BJ (cell line): Measurements from ENCODE around the gene DNAAF8. TPM values are rescaled to one million over a fixed set of nuclear protein-coding genes. Genes with fewer than 3 reads are reported as not detected.

Experiments used
- CTCF ChIA-PET: fragments of 350-600 bp; formaldehyde crosslinking; extraction: SDS; loops from one replicate; lab custom pipeline; 2021; ENCODE audit warnings: antibody characterized with exemption, inconsistent platforms; lab: Yijun Ruan, JAX
- POLR2A ChIA-PET: fragments of 300-600 bp; sonication (Branson Sonifier 250); formaldehyde crosslinking; extraction: SDS; loops from one replicate; lab custom pipeline; 2021; ENCODE audit warnings: antibody characterized with exemption; lab: Charles Lee
- DNase-seq: peaks from one replicate; pipeline ENCODE4 v3.0.0-alpha.2; 2011; ENCODE audit warnings: low read depth
- H3K27me3 ChIP-seq: 2 replicates; pipeline ENCODE4 v1.6.0; 2011; ENCODE audit warnings: low read length; ENCODE audit not compliant: control insufficient read depth, insufficient read depth
- H3K36me3 ChIP-seq: 2 replicates; pipeline ENCODE4 v1.5.1; 2011; ENCODE audit warnings: low read length; ENCODE audit not compliant: control insufficient read depth, insufficient read depth
- H3K4me3 ChIP-seq: 2 replicates; pipeline ENCODE4 v1.5.1; 2011; ENCODE audit warnings: low read depth, mild to moderate bottlenecking, control low read depth, low read length
- CTCF ChIP-seq: IDR thresholded peaks from 2 replicates; pipeline ENCODE4 v1.5.1; 2011; ENCODE audit warnings: low read depth, mild to moderate bottlenecking, control low read depth, inconsistent platforms, low read length, moderate library complexity; ENCODE audit not compliant: insufficient read depth
- polyA plus RNA-seq: library from polyadenylated mRNA; depleted of rRNA; stranded (reverse); fragments of >200 nt; gene quantifications from 2 replicates; pipeline ENCODE4 v1.2.3, GENCODE V29; 2011

The DNAAF8 gene
- polyA plus RNA-seq, 1 experiment, result 2.2 TPM

GRCh38 chr16:4726616-4727015 is 7.7 kb upstream of the DNAAF8 start:
- no peak for DNase-seq
- H3K27me3 ChIP-seq, result no peaks in the 10 kb centered on the region
- POLR2A ChIA-PET, result no interaction called here
- no peak overlapping the region for H3K4me3 ChIP-seq
- TF ChIP-seq CTCF, result no peak
- peaks cover 20% of the 10 kb centered on the region for H3K36me3 ChIP-seq
- CTCF ChIA-PET, result no interaction called here

- POLR2A ChIA-PET, result no interaction called here
- CTCF ChIA-PET, result no interaction called here
- no peaks in the 10 kb centered on the region for H3K27me3 ChIP-seq
- no peak for DNase-seq
- no peak for TF ChIP-seq CTCF
- peaks cover 20% of the 10 kb centered on the region for H3K36me3 ChIP-seq
- H3K4me3 ChIP-seq, result no peak overlapping the region
These were observed 5.7 kb upstream of the DNAAF8 start for GRCh38 chr16:4728676-4729075.

GRCh38 chr16:4729876-4730275 is 4.5 kb upstream of the DNAAF8 start:
- no peaks in the 10 kb centered on the region for H3K27me3 ChIP-seq
- peaks cover 16% of the 10 kb centered on the region for H3K36me3 ChIP-seq
- CTCF ChIA-PET, result no interaction called here
- H3K4me3 ChIP-seq, result no peak overlapping the region
- no peak for TF ChIP-seq CTCF
- no peak for DNase-seq
- POLR2A ChIA-PET, result no interaction called here

- ChIA-PET CTCF (no interaction called here), POLR2A (no interaction called here)
- peak overlapping the region; percentile 86 for H3K4me3 ChIP-seq
- peaks cover 4% of the 10 kb centered on the region for H3K36me3 ChIP-seq
- no peaks in the 10 kb centered on the region for H3K27me3 ChIP-seq
- no peak for DNase-seq
- TF ChIP-seq CTCF, result no peak
These were observed 1.1 kb upstream of the DNAAF8 start for GRCh38 chr16:4733211-4733742.

- peak overlapping the region; percentile 86 for H3K4me3 ChIP-seq
- peaks cover 2% of the 10 kb centered on the region for H3K36me3 ChIP-seq
- DNase-seq, result no peak
- POLR2A ChIA-PET, result interaction anchor here (0.7 kb wide), 1 partner anchor 69 kb away, joined by 5 read pairs; the partner anchor contains the start of gene ROGDI
- TF ChIP-seq CTCF, result no peak
- CTCF ChIA-PET, result interaction anchor here (0.6 kb wide), 1 partner anchor 75 kb away, joined by 3 read pairs; no protein-coding TSS in a partner anchor
- H3K27me3 ChIP-seq, result no peaks in the 10 kb centered on the region
These were observed 632 bp upstream of the DNAAF8 start for GRCh38 chr16:4733747-4734062.
